GM21360 (cell line): ENCODE results near the gene PRKCZ.
"Not testable (repeated sequence)": the region's sequence is repeated elsewhere in the genome, so short reads cannot be mapped to it uniquely, and the experiment has no call there.

Source experiments
- ATAC-seq: cut with Tn5 transposase; IDR thresholded peaks from one replicate; pipeline ENCODE4 v1.9.1; 2021; ENCODE audit warnings: mild to moderate bottlenecking, moderate library complexity; ENCODE audit not compliant: unreplicated experiment

Gene PRKCZ

GRCh38 chr1:2130156-2130555, 79.9 kb downstream of the PRKCZ start:
- ATAC-seq = no peak

GRCh38 chr1:2130871-2131289, 80.7 kb downstream of the PRKCZ start:
- ATAC-seq = no peak

DNA sequence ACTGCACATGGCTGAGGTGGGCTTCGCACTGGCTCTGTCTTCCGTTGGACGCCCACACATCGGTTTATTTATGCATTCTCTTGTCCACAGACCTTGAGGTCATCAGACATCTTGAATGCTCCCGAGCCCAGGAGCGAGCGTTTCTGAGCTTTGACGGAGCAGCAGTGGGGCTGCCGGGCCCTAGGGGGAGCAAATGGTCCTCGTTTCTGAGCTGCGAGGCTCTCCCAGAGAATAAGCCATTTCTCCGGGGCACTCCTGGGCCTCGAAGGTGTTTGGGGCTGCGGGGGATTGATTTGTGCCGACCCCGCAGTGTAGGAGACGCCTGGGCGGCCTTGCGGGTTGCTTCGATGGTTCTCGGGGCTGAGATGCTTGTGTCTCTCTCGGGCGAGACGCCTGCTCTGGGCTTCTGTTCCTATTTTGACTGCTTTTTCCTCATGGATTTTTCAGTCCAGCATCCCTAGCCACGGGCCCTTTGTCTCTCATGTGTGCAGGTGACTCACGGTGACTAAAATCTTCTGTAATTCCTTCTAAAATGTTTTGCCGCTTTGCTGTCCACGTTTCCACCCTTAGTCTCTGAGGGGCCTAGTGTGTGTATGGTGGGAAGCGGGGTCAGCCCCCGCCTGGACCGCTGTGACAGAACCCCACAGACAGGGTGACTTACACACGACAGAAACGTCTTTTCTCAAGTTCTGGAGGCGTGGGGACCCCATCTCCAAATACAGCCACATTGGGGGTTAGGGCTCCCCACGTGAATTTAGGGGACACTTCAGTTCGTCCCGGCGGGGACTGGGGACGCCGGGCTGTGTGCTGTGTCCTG, 82.2 kb downstream of the PRKCZ start:
- ATAC-seq = no peak

DNA sequence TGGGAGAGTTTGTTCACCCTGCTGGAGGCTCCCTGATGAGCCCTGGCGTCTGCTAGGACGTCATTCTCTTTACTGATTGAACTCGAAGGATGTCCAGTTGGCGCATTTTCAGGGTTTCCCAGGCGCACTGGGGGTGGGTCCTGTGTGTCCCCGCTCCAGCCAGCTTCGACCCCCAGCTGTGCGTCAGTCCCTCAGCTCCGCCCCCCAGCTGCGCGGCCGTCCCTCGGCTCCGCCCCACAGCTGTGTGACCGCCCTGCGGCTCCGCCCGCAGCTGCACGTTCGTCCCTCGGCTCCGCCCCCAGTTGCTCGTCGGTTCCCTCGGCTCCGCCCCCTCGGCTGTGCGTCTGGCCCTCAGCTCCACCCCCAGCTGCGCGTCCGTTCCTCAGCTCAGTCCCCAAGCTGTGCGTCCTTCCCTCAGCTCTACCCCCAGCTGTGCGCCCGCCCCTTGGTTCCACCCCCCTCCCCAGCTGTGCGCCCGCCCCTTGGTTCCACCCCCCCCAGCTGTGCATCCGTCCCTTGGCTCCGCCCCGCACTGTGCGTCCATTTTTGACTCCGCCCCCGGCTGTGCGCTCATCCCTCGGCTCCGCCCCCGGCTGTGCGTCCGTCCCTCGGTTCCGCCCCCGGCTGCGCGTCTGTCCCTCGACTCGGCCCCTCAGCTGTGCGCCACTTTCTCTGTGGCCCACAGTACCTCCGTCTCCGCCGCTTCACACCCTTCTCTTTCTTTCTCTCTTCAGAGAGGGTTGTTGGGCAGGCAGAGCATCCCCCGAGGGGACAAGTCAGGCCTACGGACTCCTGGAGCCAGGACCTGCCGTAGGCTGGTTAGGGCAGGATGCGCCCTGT, 83.0 kb downstream of the PRKCZ start:
- ATAC-seq = peak; percentile 93

DNA sequence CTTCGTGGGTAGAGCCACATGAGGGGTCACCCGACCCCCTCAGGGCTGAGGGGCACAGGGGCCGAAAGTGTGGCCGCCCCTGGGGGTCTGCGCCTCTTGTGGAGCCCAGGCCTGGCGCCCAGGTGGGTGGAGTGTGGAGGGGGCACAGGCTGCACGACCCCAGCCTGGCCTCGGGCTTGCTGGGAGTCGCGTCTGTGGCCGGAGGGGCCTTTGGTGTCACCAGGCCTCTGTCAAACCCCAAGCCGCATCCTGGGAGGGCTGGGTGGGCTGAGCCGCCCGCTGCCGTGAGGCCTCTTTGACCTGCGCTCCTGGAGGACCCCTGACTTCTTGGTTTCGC, 83.6 kb downstream of the PRKCZ start:
- no peak for ATAC-seq

DNA sequence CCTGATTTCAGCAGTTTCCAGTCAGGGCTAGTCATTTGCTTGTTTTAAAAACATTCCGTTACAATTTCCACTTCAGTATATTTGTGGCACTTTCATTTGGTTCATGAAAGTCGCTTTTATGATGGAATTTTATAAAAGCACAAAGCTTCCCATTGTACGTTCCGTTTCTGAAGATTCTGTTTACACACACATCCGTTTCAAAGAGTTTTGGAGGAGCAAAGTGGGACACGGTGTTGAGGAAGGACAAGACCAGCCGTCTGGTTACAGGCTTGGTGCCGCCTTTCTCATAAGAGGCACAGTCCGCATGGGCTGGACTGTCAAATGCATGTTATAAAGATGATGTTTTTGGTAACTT, 84.0 kb downstream of the PRKCZ start:
- ATAC-seq = no peak

DNA sequence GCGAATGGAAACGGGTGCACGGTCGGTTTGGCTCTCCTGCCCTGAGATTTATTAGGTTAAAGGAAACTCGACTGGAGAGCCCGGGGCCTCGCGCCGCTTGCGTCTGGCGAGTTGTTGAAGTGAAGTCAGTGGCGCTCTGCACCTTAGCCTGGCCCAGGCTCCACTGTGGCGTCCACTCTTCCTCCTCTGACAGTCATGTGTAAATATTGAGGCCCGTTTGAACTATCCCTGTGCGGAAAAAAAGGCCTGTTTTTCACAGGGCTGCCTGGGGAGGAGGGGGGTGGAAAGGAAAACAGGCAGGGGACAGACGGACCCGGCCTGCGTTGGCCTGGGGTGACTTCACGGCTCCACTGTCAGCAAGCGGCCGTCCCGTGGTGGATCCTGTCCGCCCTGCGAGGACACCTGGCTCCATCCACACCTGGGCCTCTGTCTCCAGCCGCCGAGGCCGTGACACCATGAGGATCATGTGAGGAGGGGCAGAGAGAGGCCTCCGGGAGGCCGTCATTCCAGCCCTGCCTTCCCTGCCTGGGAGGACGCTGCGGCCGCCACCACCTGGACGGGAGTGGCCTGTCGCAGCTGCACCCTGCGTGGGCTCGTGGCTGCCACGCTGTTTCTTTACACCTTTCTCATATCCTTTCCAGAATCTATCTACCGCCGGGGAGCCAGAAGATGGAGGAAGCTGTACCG, 84.6 kb downstream of the PRKCZ start:
- ATAC-seq = no peak

- ATAC-seq = no peak
Measured at GRCh38 chr1:2135441-2135841, 85.2 kb downstream of the PRKCZ start.

DNA sequence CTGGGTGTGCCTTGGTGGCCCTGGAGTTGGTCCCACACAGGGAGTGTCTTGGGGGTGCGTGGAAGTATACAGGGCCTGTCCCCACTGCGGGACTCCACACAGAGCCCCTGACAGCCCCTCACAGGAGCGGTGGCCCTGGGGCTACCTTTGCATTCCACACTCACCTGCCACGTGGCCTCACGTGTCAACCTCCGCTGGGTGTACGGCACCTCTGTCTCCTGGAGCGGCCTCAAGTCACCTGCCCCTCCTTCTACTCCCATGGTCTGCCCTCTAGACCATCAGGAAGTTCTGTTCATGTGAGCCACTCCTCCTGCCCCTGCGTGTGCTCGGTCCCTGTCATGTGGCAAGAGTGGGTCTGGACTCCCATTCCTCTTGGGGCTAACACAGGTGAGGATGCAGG, 85.7 kb downstream of the PRKCZ start:
- no peak for ATAC-seq

GRCh38 chr1:2136386-2137235, 86.4 kb downstream of the PRKCZ start:
- ATAC-seq = no peak

- ATAC-seq = no peak
Measured at GRCh38 chr1:2137257-2138121, 87.3 kb downstream of the PRKCZ start.

DNA sequence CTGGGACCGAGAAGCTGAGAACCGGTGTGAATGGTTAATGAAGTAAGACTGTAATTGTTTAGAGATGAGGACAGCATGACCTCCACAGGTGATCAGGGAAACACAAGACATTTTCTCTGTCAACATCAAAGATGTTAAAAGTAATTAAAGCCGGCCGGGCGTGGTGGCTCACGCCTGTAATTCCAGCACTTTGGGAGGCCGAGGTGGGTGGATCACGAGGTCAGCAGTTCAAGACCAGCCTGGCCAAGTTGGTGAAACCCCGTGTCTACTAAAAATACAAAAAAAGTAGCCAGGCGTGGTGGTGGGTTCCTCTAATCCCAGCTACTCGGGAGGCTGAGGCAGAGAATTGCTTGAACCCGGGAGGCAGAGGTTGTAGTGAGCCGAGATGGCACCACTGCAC, 88.9 kb downstream of the PRKCZ start:
- not testable (repeated sequence) for ATAC-seq

DNA sequence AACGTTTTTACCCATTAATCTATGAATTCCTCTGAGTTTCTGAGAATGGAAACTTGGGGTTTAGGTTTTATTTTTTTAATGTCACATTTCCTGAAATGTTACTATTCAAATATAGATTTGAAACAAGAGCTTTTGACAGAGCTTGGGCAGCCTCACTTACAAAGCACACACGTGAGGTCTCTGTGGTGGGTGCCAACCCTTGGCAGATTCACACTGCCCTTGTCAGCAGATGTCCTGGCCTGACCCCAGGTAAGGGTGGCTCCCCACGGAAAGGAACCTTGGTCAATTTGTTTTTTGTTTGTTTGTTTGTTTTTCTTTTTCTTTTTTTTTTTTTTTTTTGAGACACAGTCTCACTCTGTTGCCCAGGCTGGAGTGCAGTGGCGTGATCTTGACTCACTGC, 90.8 kb downstream of the PRKCZ start:
- ATAC-seq = no peak

DNA sequence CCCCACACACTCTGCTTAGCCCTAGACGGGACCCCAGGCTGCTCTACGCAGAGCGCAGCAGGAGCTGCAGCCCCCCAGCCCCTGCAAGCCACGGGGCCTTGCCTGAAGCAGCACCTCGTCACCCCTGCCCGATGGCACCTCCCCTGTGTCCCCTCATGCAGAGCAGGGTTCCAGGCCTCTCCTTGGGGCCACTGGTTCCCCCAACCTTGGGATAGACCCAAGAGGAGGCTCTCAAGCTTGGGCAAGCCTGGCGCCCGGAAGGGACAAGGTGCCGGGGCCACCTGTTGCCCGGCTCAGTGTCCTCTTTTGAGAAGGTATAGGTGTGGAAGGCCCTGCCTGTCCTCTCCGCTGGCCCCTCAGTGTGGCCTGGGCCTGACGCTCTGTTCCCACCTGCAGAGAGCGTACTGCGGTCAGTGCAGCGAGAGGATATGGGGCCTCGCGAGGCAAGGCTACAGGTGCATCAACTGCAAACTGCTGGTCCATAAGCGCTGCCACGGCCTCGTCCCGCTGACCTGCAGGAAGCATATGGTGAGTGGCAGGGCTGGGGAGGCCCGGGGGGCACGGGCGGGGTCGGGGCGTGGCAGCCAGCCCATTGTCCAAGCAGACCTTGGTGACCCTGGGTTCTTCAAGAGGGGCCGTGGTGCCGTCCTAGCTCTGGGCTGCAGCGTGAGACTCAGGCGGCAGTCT, 93.7 kb downstream of the PRKCZ start:
- no peak for ATAC-seq

DNA sequence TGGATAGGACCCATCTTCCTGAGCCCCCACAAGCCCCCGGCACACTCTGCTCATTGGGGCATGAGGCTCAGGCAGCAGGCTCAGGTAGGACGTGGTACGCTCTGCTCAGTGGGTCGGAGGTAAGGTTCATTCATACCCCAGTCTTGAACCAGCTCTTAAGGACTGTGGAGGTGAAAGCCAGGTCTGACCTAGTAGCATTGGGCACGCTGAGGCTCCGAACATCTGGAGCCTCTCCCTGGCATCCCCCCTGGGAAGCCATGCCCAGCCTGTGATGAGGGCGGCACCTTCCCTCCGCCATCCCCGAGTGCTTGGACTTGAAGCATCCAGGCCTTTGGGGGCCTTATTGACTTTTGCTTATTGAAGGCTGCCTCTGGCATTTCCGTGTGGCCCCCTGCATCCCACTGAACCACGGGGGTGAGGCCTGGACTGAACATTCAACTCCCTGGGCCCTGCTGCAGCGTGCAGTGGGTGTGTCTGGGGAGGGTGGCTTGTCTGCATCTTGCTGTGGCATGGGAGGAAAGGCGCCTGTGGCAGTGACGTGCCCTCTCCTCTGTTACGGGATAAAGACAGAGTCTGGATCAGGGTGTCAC, 94.4 kb downstream of the PRKCZ start:
- no peak for ATAC-seq

DNA sequence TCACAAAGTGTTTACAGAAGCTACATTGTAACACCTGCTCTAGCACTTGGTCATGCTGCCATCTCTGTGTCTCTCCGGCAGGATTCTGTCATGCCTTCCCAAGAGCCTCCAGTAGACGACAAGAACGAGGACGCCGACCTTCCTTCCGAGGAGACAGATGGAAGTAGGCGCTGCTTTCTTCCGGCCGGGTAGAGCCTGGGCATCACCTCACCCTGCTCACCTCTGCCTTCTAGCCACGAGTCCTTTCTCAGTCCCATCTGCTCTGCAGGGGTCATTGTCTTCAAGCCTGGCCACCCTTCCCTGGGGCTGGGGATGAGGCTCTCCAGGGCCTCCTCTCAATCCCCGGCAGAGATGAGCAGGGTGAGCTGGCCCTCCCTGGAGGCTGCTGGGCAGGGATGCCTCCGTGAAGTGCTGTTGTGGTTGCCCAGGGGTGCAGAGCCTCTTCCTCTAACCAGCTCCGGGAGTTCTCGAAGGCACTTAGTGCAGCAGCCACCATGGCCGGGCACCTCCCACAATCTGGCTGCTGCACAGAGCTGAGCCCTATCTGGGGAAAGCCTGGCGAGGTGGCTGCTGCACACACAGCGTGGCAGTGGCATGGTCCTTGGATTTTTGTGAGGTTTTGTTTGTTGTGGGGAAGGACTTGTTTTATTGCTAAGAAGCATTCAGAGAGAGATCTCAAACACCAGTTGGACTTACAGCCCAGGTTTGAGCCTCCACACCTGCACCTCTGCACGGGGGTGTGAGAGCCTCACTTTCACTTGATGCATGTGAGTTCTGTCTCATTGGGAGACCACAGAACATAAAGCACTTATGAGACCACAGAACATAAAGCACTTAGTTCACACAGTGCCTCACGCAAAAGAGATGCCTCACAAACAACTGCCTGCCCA, 96.0 kb downstream of the PRKCZ start:
- ATAC-seq = no peak

DNA sequence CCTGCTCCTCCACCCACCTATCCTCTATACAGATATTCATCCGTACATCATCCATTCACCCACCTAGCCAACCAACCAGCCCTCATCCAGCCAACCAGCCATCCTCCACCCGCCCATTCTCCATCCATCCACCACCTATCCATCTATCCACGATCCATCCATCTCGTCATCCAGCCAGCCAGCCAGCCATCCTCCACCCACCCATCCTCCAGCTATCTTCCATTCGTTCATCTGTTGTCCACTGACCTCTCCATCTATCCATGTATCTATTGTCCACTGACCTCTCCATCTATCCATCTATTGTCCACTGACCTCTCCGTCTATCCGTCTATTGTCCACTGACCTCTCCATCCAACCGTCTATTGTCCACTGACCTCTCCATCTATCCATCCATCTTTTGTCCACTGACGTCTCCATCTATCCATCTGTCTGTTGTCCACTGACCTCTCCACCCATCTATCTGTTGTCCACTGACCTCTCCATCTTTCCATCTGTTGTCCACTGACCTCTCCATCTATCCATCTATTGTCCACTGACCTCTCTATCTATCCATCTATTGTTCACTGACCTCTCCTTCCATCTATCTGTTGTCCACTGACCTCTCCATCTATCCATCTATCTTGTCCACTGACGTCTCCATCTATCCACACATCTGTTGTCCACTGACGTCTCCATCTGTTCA, 96.8 kb downstream of the PRKCZ start:
- ATAC-seq = no peak
